ENCODE data around the gene KIAA1755. TPM values are rescaled to one million over a fixed set of nuclear protein-coding genes. Genes with fewer than 3 reads are reported as not detected.

KIAA1755 gene
- total RNA-seq, 1 donor from 2014 or later, result 0.22 TPM

DNA sequence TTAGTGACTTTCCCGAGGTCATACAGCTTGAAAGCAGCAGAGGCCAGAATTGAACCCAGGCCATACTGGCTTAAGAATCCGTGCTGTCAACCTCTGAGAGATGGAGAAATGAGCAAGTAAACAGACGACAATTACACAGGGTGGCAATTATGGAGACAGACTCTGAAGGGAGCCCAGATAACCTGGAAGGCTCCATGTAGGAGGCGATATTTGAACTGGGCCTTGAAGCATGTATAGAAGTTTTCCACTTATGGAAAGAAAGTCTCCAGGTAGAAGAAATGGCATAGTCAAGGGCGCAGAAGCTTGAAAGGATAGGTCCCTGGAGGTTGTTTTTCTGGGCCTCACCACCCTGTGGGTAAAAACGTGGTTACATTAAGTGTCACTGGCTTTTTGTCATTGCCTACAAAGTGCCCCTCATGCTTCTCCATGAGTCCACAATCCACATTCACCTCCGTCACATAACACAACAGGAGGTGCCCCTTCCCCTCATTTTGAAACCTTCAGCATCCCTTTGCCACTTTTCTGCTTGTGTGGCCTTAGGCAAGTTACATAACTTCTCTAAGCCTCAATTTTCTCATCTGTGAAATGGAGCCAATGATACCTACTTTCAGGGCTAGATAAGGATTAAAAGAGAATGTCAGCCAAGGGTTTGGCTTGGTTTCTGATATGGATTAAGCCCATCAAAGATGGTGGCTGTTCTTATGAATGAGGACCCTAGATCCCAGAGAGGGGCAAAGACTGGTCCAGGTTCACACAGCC is 37.6 kb upstream of the KIAA1755 start:
- Histone ChIP-seq H3K4me3 (no peak overlapping the region), H3F3A (ENCODE audit: low read depth) (no peaks in the 10 kb centered on the region), H3K27me3 (no peaks in the 10 kb centered on the region), H3K4me2 (no peak overlapping the region), H4K20me1 (ENCODE audit: low read depth) (no peaks in the 10 kb centered on the region), H3K4me1 (peaks cover 23% of the 10 kb centered on the region), H2AFZ (replicated peaks) (no peak overlapping the region), H3K79me2 (ENCODE audit: low read depth) (no peaks in the 10 kb centered on the region), H3K9me3 (ENCODE audit: low read depth) (no peaks in the 10 kb centered on the region), H3K36me3 (no peaks in the 10 kb centered on the region), H3K27ac (no peak overlapping the region), H3K9ac (no peak overlapping the region)
- Mint-ChIP-seq H3K27me3 (ENCODE audit: insufficient read depth, low read depth) (peaks cover 3% of the 10 kb centered on the region), H3K4me1 (peaks cover 29% of the 10 kb centered on the region), H3K9me3 (peaks cover 2% of the 10 kb centered on the region), H3K4me3 (no peak overlapping the region), H3K27ac (no peak overlapping the region), H3K36me3 (no peaks in the 10 kb centered on the region)
- no peak for DNase-seq (ENCODE audit: low spot score)
- TF ChIP-seq EZH2phosphoT487 (IDR thresholded peaks at IDR 0.05) (no peak), EZH2 (IDR thresholded peaks at IDR 0.05) (no peak)
- TF ChIP-seq, protein P1, sequence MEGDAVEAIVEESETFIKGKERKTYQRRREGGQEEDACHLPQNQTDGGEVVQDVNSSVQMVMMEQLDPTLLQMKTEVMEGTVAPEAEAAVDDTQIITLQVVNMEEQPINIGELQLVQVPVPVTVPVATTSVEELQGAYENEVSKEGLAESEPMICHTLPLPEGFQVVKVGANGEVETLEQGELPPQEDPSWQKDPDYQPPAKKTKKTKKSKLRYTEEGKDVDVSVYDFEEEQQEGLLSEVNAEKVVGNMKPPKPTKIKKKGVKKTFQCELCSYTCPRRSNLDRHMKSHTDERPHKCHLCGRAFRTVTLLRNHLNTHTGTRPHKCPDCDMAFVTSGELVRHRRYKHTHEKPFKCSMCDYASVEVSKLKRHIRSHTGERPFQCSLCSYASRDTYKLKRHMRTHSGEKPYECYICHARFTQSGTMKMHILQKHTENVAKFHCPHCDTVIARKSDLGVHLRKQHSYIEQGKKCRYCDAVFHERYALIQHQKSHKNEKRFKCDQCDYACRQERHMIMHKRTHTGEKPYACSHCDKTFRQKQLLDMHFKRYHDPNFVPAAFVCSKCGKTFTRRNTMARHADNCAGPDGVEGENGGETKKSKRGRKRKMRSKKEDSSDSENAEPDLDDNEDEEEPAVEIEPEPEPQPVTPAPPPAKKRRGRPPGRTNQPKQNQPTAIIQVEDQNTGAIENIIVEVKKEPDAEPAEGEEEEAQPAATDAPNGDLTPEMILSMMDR (IDR thresholded peaks at IDR 0.05), result no peak

DNA sequence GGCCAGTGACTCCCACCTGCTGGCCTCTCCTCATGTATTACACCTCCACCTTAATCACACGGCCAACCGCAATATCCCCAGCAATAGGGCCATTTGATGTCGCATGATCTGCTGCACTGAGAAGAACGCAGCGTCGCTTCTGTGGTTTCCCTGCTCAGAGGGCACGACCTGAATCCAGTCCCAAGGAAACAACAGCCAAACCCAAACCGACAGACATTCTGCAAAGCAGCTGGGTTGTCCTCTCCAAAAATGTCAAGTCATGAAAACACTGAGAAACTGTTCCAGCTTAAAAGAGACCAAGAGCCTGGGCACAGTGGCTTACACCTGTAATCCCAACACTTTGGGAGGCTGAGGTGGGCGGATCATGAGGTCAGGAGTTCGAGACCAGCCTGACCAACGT is 35.9 kb upstream of the KIAA1755 start:
- no peak overlapping the region for H3K9ac ChIP-seq
- H3K4me2 ChIP-seq, result no peak overlapping the region
- TF ChIP-seq, protein P1 (IDR thresholded peaks at IDR 0.05), result no peak
- no peak for TF ChIP-seq EZH2phosphoT487 (IDR thresholded peaks at IDR 0.05)
- no peak for TF ChIP-seq EZH2 (IDR thresholded peaks at IDR 0.05)
- H3K9me3 Mint-ChIP-seq, result peaks cover 2% of the 10 kb centered on the region
- H3K79me2 ChIP-seq (ENCODE audit: low read depth), result no peaks in the 10 kb centered on the region
- peaks cover 7% of the 10 kb centered on the region for H3K27me3 Mint-ChIP-seq (ENCODE audit: insufficient read depth, low read depth)
- peaks cover 19% of the 10 kb centered on the region for H3K4me1 ChIP-seq
- no peaks in the 10 kb centered on the region for H3K36me3 Mint-ChIP-seq
- H2AFZ ChIP-seq (replicated peaks), result no peak overlapping the region
- H4K20me1 ChIP-seq (ENCODE audit: low read depth), result no peaks in the 10 kb centered on the region
- no peaks in the 10 kb centered on the region for H3K9me3 ChIP-seq (ENCODE audit: low read depth)
- no peak overlapping the region for H3K4me3 Mint-ChIP-seq
- no peaks in the 10 kb centered on the region for H3K36me3 ChIP-seq
- no peak for DNase-seq (ENCODE audit: low spot score)
- H3K4me1 Mint-ChIP-seq, result peaks cover 25% of the 10 kb centered on the region
- no peaks in the 10 kb centered on the region for H3F3A ChIP-seq (ENCODE audit: low read depth)
- H3K27me3 ChIP-seq, result no peaks in the 10 kb centered on the region
- H3K27ac ChIP-seq, result no peak overlapping the region
- no peak overlapping the region for H3K27ac Mint-ChIP-seq
- H3K4me3 ChIP-seq, result no peak overlapping the region

DNA sequence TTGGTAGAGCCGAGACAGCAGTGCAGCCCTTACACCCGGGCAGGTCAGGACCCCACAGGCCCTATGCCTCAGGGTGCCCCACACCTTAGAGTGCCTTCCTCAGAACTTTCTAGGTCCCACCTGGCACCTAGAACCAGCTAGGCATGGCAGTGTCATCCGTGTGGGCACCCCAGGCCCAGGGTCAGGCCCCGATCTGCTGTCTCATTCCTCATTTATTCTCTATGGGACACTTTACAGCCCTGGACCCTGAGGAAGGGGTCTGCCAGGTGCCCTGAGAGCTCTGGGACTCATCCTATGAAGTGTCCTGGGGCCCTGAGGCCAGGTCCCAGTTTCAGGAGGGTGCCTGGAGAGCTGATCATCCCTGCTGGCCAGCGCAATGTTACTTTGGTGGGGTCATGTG is 35.3 kb upstream of the KIAA1755 start:
- no peaks in the 10 kb centered on the region for H3K27me3 ChIP-seq
- no peak overlapping the region for H3K27ac ChIP-seq
- DNase-seq (ENCODE audit: low spot score), result no peak
- H3K36me3 ChIP-seq, result no peaks in the 10 kb centered on the region
- H3K4me1 ChIP-seq, result peaks cover 19% of the 10 kb centered on the region
- Mint-ChIP-seq H3K36me3 (no peaks in the 10 kb centered on the region), H3K27me3 (ENCODE audit: insufficient read depth, low read depth) (peaks cover 4% of the 10 kb centered on the region), H3K4me3 (no peak overlapping the region), H3K9me3 (peaks cover 2% of the 10 kb centered on the region), H3K4me1 (peaks cover 30% of the 10 kb centered on the region), H3K27ac (peak overlapping the region; percentile 83)
- TF ChIP-seq EZH2 (IDR thresholded peaks at IDR 0.05) (no peak), EZH2phosphoT487 (IDR thresholded peaks at IDR 0.05) (no peak)
- TF ChIP-seq, protein P1 (IDR thresholded peaks at IDR 0.05), result no peak
- no peak overlapping the region for H3K4me3 ChIP-seq
- no peaks in the 10 kb centered on the region for H3F3A ChIP-seq (ENCODE audit: low read depth)
- no peak overlapping the region for H2AFZ ChIP-seq (replicated peaks)
- no peaks in the 10 kb centered on the region for H3K9me3 ChIP-seq (ENCODE audit: low read depth)
- H3K79me2 ChIP-seq (ENCODE audit: low read depth), result no peaks in the 10 kb centered on the region
- H4K20me1 ChIP-seq (ENCODE audit: low read depth), result no peaks in the 10 kb centered on the region
- H3K9ac ChIP-seq, result no peak overlapping the region
- no peak overlapping the region for H3K4me2 ChIP-seq

Data from neural progenitor cell (in vitro differentiated cells).